Dedifferentiated amniotic fluid mesenchymal stem cell (primary cell): ENCODE measurements around the gene MRPS15.
"Not testable (repeated sequence)": the region's sequence is repeated elsewhere in the genome, so short reads cannot be mapped to it uniquely, and the experiment has no call there.

ENCODE experiments used
- DNase-seq: peaks from one replicate; pipeline ENCODE4 v3.0.0-alpha.2; 2016; ENCODE audit errors: extremely low spot score

The MRPS15 gene

DNA sequence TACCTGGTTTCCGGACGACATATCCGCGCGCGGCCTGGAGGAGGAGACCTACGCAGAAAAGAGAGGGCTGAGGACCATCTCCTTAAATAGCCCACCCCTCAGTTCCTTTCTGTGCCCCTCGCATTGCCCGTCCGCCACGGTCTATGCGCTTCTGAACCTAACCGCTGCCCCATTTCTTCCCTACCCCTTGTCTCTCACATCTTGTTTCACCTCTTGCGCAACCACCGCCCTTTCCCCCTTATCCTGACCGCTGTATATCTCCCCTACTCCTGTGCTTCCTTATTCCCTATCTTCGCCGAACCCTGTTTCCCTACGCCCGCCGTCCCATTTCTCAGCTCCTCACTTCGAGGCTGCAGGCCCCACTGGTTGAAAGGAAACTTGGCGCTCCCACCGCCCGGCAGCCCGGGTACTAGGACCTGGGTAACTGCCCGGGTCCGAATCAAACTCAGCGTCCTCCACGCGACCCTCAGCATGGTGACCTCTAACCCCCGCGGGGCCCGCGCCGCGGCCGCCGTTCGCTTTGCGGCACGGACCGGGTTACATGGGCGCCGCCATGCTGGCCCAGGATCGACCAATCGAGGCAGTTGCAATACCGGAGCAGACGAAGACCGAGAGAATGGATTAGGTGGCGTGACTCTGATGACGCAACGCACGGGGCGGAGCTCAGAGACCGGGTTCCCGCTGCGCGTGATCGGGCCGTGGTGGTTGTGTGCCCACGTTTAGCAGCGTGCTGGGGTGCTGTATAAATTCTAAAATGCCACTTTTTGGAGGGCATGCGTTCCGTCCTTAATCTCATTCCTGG is at the start of gene MRPS15:
MRPS15 (minus strand) TSS at position 582 of the 802 bp plus-strand sequence; CDS start at position 473, 109 bp downstream.
- DNase-seq: peak; percentile 96

DNA sequence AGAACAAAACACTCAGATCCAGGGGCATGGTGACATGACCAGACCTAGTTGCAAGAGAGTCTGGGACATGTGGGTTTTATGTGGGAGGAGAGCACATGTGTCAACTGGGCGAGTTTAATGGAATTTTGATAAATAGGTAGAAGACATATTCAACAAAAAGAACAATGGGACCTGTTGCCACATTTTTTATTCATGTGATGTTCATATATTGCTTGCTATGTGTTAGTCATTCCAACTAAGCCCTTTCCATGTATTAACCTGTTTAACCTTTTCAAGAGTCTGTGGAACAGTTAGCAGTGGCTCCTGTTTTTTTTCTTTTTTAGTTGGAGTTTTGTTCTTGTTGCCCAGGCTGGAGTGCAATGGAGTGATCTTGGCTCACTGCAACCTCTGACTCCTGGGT is 48.7 kb upstream of the MRPS15 start:
- DNase-seq: no peak

DNA sequence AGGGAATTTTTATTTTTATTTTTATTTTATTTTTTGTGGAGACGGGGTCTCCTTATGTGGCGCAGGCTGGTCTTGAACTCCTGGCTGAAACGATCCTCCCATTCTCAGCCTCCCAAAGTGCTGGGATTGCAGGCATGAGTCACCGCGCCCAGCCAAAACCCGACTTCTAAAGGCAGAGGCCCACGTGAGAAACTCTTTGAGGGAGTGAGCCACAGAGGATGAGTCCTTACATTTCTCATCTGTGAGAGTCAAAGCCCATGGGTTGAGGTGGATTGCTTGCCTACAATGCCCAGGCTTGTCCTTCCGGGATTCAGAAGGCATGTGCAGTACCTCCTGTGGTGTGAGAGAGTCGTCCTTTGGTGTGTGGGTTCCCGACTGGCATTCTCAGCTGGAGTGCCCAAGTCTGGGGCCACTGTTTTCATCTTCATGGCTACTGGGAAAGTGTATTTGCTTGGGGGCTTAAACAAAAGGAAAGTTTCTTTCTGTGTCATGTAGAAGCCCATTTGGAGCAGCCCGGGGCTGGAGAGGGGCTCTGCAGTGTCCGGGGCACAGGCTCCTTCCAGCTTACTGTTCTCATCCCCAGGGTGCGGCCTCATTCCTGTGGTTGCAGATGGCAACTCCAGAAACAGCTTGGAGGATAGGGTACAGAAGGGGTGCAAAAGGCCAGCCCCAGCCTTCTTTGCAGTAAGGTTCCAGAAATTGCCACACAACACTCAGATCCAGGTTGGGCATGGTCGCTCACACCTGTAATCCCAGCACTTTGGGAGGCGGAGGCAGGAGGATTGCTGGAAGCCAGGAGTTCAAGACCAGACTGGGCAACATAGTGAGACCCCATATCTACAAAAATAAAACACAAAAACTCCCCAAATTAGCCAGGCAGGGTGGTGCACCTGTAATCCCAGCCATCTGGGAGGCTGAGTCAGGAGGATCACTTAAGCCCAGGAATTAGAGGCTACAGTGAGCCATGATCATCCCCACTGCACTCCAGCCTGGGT is 47.9 kb upstream of the MRPS15 start:
- no peak for DNase-seq

DNA sequence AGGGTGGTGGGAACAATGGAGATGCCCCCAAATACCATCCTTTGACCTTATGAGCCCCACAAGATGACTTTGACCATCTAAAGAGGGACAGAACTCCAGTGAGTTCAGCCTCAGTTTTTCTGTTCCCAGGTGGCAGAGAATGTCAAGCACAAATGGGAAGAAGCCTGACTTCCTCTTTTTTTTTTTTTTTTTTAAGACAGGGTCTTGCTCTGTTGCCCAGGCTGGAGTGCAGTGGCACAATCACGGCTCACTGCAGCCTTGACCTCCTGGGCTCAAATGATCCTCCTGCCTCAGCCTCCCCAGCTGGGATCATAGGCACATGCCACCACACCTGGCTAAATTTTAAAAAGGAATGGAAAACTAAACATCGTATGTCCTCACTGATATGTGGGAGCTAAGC is 47.0 kb upstream of the MRPS15 start:
- DNase-seq: not testable (repeated sequence)

DNA sequence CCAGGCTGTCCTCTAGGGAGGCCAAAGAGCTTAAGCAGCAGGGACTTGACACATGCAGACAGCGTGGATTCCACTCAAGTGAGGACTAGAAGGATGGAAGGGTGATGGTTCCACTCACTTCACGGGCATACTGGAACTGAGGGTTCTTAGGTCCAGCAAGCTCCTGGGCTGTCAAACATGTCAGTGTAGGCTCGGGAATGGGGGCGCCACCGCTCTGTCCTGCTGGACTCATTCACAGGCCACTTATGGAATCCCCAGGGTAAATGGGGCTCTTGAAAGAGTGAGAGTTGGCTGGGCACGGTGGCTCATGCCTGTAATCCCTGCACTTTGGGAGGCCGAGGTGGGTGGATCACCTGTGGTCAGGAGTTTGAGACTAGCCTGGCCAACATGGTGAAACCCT is 46.2 kb upstream of the MRPS15 start:
- no peak for DNase-seq

DNA sequence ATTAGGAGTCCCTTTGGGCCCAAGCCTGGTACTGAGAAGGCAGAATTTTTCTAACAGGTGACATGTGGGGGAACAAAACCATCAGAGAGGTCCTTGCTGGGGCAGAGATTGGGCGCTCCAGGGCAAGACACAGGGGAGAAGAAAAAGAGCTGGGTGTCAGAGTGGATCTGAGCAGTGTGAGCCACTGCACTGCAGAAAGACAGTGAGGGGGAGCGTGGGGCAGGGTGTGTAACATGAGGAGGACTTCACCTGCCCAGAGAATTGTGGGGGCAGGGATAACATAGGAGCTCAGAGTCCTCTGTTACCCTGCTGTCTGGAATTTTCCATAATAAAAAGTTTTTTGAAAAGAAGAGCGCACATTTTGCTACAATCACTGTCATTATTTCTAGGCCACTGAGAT is 44.1 kb upstream of the MRPS15 start:
- DNase-seq: no peak

DNA sequence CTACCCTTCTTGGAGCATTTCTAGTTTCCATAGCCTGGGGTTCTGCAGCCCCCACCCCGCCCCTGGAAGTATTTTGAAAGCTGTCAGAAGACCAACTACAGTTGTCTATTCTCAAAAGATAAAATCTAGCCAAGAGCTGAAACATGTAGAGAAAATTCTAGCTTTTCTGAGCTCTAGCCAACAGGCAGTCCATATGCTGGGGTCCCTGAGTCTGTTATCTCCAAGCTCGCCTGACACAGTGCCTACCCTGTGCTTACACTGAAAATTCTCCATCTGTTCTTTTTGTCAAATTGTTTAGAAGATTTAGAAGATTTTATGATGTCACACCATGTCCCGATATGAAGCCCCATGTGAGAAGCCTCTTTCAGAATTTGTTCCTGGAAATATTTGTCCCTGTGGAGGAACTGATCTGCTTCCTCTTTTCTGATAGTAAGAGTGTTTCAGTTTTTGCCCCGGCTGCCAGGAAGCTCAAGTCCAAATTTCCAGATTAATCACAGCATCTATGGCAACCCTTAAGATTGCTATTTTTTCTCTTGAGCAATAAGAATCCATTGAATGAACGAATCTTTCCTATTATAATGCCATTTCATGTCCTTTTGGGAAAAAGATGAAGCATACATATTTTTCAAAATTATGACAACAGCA is 42.2 kb upstream of the MRPS15 start:
- DNase-seq: no peak

DNA sequence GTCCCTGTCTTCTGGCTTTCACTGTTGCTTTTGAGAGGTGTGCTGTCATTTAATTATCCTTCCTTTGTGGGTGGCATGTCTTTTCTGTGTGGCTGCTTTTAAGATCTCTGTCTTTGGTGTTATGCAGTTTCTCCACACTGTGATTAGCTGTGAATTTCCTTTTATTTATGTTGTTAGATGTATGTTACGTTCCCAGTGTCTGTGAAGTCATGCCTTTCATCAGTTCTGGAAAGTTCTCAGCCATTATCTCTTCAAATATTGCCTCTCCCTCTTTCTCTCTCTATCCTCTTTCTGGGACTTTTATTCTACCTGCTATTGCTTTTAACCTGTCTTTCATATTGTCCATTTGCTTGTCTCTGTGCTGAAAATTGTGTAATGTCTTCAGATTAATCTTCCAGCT is 39.5 kb upstream of the MRPS15 start:
- DNase-seq: no peak

DNA sequence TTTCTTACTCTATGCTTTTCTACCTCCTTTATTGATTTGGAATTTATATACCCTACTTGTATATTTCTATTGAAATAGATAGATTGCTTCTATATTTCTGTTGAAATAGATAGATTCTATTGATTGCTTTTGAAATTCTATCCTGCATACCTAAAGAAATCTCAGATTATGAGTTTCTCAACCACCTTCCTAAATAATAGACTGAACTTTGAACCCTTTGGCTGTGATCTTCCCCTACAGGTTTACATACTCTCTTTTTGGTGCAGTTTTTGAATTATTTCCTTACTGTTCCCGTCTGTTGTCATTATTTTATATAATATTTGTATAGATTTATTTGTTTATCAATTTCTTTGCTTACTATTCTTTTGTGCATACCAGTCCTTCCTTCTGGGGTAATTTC is 39.0 kb upstream of the MRPS15 start:
- DNase-seq: no peak

DNA sequence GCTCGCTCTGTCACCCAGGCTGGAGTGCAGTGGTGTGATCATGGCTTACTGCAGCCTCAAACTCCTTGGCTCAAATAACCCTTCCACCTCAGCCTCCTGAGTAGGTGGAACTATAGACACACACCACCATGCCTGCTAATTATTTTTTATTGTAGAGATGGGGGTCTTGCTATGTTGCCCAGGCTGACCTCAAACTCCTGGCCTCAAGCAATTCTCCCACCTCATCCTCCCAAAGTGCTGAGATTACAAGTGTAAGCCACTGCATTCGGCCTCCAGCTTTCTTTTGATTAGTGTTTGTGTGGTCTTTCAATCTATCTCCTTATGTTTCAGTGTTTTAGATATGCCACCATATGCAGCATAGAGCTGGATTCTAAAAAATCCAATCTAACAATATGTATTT is 38.4 kb upstream of the MRPS15 start:
- no peak for DNase-seq

DNA sequence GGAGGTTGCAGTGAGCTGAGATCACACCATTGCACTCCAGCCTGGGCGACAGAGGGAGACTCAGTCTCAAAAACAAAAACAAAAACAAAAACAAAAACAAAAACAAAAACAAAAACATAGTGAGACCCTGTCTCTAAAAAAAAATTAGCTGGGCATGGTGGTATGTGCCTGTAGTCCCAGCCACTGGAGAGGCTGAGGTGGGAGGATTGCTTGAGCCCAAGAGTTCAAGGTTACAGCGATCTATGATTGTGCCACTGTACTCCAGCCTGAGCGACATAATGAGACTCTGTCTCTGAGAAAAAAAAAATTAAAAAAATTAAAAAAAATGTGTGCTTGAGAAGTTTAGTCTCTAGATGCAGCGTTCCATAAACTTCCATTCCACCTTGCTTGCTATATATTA is 37.7 kb upstream of the MRPS15 start:
- DNase-seq: not testable (repeated sequence)

DNA sequence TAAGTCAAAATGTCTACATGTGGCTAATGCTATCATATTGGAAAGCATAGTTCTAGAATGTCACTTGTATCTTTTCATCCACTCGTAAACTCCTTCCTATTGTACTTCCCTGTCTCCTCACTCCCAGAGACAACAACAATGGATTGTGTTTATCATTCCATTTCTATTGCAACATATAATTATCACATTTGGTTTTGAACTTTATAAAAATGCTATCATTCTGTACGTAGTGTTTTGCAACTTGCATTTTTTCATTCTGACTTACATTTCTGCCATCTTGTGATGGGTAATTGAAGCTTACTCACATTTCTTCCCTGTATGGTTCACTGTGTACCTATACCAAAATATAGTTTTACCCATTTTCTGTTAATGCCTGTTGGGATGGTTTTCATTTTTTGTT is 33.0 kb upstream of the MRPS15 start:
- DNase-seq: no peak

DNA sequence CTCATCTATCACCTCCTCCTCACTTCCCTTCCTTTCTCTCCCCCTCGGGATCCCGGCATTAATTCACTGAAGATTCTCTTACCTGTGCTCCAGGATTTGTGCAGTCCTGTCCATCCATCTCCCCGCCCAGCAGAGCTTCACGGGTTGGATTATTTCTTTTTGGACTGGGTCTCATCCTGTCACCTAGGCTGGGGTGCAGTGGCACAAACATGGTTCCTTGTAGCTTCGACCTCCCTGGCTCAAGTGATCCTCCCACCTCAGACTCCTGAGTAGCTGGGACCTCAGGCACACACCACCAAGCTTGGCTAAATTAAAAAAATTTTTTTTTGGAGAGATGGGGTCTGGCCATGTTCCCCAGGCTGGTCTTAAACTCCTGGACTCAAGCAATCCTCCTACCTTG is 30.8 kb upstream of the MRPS15 start:
- DNase-seq: no peak

DNA sequence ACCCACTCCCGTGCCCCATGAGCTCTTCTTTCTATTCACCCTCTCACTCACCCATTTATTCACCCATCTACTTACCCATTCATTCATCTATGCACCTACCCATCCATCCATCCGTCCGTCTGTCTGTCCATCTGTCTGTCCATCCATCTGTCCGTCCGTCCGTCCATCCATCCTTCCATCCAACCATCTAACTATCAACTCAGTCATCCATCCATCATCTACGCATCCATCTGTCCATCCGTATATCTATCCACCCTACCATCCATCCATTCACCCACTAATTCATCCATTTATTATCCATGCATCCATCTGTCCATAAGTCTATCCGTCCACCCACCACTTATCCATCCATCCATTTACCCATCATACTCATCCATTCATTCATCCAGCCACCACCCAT is 29.3 kb upstream of the MRPS15 start:
- DNase-seq: no peak

DNA sequence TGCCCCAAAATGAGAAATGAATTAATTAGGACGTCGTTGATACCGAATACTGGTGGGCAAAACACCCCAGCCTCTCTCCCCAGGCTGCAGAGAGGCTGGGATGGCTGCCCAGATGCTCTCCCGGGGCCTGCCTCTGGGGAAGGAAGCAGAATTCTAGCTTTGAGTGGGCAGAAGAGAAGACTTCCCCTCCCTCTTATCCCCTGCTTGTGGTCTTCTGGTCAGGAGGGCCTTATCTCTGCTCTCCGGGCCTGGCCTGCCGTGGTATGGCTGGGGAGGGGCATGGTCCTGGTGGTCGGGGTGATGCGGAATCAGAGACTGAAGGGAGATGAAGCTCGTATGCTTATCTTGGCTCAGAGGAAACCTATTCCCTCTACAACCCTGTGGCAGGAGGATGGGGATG is 28.3 kb upstream of the MRPS15 start:
- DNase-seq: no peak

DNA sequence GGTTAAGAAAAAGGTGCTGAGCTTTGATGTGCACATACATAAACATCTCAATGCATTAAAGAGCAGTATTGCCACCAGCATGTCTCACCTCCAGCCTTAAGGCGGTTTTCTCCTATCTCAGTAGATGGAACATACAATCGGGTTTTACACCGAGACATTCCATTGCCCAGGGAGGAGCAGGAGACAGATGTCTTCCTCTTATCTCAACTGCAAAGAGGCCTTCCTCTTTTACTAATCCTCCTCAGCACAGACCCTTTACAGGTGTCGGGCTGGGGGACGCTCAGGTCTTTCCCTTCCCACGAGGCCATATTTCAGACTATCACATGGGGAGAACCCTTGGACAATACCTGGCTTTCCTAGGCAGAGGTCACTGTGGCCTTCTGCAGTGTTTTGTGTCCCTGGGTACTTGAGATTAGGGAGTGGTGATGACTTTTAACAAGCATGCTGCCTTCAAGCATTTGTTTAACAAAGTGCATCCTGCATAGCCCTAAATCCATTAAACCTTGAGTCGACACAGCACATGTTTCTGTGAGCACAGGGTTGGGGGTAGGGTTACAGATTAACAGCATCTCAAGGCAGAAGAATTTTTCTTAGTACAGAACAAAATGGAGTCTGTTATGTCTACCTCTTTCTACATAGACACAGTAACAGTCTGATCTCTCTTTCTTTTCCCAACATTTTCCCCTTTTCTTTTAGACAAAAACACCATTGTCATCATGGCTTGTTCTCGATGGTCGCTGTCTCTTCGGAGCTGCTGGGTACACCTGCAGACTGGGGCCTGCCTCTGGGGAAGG is 25.3 kb upstream of the MRPS15 start:
- DNase-seq: not testable (repeated sequence)

DNA sequence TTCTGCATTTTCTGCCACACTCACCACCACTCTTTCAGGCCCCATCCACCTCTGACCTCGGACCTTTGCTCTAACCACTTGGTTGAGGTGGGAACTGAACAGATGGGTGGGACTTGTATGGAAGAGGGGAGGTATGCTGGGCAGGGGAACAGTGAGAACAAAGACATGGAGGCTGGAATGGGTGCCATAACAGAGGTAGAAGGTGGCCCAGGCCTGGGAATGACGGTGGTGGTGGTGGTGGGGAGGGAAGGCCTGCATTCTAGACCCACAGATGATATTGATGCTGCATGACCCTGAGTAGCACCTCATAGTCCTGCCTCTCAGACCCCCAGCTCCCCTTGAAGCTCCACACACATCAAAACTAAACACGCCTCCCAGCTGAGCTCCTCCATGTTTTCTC is 23.7 kb upstream of the MRPS15 start:
- DNase-seq: no peak

DNA sequence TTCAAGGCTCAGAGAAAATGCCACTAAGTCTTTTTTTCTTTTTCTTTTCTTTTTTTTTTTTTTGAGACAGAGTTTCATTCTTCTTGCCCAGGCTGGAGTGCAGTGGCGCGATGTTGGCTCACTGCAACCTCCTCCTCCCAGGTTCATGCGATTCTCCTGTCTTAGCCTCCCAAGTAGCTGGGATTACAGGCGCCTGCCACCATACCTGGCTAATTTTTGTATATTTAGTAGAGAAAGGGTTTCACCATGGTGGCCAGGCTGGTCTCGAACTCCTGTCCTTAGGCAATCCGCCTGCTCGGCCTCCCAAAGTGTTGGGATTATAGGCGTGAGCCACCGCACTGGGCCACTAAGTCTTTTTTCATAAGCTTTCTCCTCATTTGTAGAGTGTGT is 23.1 kb upstream of the MRPS15 start:
- DNase-seq: not testable (repeated sequence)

DNA sequence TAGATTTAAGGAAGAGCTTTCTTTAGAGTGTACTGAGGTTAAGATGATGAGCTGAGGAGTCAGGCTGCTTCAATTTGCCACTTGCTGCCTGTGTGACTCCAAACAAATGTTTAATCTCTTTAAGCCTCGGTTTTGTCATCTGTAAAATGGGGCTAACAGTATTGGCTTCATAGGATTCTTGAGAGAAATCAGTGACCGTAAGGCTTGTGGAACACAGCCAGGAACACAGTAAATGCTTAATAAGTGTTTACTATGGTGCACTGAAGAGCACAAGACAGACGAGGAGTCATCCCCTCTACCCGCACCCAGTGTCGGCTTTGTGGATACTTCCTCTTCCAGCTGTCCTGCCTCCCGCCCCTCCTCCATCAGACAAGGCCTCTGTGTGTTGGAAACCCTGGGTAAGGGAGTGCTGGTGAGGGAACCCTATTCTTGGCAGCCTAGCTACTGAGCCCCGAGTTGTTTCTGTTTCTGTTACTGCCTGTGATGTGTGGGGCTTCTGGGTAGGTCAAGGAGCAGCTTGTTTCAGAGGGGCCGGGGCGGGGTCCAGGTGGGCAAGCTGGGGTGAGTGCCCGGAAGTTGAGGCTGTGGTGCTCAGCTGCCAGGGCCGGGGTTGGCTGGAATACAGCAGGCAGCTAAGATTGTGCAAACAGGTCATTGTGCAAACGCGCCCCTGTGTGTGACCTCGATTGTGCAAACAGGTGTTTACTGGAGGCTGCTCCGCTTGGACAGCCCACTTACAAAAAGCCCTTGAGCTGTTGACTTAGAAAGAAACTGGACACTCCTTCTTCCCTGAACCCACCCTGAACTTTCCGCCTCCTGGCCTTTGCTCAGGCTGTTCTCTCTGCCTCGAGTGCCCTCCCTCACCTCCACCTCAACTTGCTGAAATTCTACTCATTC is 22.5 kb upstream of the MRPS15 start:
- DNase-seq: no peak

DNA sequence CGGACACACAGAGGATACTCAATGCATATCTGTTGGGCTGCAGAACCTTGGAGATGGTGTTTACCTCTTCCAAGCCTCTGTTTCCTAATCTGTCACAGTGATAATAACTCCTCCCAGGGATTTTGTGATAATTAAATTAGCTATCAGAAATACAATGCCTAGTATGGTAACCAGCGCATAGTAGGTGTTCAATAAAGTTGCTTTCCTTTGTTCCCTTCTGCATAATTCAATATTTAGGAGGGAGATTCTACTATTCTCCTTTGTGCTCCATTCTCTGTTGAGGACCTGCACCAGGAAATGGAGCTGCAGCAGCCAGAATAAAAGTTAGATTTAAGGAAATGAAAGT is 21.9 kb upstream of the MRPS15 start:
- DNase-seq: no peak

DNA sequence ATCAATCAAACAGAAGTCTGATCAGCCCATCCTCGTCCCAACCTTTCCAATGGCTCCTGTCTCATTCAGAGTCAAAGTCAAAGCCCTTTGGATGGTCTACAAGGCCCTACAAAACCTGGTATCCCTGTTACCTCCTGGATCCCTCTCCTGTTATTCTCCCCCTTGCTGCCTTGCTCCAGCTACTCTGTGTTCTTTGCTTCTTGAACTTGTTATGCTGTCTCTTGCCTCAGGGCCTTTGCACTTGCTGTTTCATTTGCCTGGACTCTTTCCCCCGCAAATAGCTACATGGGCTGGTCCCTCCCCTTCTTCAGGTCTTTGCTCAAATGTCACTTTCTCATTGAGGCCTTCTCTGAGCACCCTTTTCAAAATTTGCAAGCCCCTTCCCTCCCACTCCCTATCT is 19.9 kb upstream of the MRPS15 start:
- no peak for DNase-seq
